LoVo (cell line): Measurements from ENCODE around the gene CHST9.
"Not testable (repeated sequence)": the region's sequence is repeated elsewhere in the genome, so short reads cannot be mapped to it uniquely, and the experiment has no call there.

ENCODE experiments used
- DNase-seq: peaks from one replicate; pipeline ENCODE4 v3.0.0-alpha.2; 2016; ENCODE audit warnings: low spot score

CHST9 gene

GRCh38 chr18:27093290-27093689, 91.8 kb downstream of the CHST9 start:
- DNase-seq = not testable (repeated sequence)

DNA sequence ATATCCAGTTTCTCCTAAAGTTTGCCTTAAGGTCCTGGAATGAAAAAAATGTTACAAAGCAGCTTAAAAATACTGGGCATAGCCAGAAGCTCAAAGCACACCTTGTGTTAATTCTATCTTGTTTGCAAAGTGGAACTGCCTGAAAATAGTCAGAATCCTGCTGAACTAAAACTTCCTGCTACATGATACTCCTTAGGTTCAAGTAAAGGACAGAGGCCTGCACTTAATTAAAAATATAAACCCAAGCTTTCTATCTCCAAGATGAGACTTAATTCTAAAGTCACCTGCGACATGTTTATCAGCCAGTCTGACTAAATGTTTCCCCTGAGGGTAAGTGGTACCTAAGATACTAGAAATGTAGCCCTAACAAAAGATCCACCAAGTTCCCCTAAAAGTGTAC, 103.4 kb downstream of the CHST9 start:
- no peak for DNase-seq

- no peak for DNase-seq
These were observed 109.3 kb downstream of the CHST9 start for GRCh38 chr18:27075828-27076227.

DNA sequence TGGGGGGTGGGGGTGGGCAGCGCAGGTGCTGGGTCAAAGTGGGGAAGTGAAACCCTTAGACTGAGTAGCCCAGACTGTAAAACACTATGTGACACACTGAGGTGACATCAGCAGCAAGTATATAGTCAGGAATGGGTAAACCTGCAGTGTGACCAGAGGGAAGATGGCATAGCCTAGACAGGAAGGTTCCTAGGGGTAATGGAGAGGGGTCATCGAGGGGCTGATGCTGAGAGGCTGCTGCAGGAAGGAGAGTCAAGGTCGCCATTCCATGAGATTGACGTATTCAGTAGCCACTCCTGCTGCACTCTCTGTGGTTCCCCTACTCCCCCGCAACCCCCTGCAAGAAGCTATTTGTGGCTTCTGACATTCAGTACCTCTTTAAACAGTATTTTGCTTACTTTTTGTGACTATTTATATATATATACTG, 111.7 kb downstream of the CHST9 start:
- no peak for DNase-seq

DNA sequence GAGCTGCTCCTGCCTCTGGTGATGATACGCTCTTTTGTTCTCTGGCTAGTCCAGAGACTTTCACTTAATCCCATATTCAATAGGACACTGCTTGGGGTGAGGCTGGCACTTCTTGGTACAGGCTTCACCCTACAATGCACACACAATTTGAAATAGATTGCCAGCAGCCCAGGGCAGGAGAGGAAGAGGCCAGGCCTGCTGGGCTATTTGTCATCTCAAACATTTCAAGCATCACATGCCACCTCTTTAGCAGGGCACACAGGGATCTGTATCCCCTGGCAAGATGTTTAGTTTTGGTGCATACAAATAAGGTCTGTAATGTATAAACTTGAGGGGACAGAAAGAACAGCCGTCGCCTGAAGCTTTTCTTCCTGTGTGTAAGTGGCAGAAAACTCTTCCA, 120.4 kb downstream of the CHST9 start:
- no peak for DNase-seq

DNA sequence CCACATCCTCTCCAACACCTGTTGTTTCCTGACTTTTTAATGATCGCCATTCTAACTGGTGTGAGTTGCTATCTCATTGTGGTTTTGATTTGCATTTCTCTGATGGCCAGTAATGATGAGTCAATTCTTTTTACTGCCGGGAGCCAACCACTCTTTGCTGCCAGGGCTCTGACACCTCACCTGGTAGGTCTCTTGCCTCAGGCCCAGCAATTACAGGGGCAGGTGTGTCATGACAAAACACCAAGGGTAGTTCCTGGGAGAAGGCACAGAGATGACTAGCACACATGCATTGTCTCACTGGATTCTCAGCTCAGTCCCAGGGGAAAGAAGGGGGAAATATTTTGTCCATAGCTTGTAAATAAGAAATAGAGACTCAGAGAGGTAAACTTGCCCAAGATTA, 122.3 kb downstream of the CHST9 start:
- DNase-seq = no peak

- no peak for DNase-seq
These were observed 123.5 kb downstream of the CHST9 start for GRCh38 chr18:27061488-27062095.

GRCh38 chr18:27057519-27058234, 127.4 kb downstream of the CHST9 start:
- DNase-seq = no peak

DNA sequence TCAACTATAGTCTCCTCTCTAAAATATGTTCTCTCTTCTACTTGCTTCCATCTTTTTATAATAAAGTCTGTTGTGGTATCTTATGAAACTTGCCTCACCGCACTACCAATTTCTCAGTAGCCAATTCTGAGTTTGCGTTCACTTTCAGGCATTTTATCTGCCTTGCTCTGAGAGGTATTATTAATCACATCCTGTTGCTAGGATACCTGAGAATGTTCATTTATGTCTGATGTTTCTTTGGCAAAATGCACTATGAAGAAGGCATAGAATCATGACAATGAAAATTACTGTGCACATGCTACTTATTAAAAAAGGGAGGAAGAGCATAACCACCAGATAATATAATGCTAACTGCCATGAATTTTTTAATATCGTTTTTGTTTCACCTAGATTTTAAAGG, 130.2 kb downstream of the CHST9 start:
- no peak for DNase-seq

- no peak for DNase-seq
These were observed 135.1 kb downstream of the CHST9 start for GRCh38 chr18:27049969-27050368.

DNA sequence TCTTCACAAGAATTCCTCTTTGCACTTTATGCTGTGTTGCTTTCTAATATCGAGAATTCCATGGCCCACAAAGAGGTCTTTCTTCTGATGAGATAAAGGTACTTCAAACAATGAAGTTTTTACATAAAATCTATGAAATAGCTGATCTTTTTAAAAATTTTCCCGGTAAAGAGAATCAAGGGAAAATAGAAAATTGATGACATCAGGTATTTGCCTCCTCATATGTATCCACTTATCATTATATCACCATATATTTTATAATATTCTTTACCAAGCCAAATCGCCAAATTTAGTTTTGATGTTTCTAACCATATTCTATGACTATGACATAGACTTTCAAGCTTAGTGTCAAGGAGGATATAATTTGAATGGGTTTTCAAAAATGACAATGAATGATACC, 139.8 kb downstream of the CHST9 start:
- no peak for DNase-seq

DNA sequence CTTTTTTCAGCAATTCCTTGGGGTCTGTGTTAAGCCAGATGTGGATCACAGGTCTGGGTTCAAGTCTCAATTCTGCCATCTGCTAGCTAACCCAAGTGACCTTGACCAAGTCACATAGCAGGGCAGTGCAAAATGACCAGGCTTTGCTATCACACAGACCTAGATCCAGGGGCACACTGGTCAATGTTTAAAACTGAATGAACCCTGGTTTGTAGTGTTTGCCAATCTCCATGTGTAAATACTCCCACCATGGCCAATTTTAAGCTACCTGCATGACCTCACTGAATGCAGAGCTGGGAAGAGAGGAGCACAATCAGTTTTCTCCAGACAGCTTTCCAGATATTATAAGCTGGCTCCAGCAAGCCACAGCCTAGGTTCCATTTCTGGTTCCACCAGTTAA, 142.9 kb downstream of the CHST9 start:
- DNase-seq = no peak

DNA sequence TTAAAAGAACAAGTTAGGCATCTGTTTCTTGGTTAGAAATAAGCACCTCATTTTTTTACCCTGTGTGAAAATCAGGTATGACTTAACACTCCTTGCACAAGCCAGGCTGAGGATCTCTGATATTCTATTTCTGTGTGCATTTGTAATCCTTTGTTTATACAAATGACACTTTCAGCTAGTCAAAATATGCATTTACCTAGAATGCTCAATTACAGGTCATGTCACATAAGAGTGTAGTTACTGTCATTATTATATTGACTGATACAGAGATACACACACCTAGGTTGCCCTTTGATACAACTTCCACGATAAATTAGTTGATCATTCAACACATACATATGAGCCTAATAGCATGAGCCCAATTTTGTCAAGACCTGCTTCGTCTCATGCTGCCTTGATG, 144.3 kb downstream of the CHST9 start:
- no peak for DNase-seq

DNA sequence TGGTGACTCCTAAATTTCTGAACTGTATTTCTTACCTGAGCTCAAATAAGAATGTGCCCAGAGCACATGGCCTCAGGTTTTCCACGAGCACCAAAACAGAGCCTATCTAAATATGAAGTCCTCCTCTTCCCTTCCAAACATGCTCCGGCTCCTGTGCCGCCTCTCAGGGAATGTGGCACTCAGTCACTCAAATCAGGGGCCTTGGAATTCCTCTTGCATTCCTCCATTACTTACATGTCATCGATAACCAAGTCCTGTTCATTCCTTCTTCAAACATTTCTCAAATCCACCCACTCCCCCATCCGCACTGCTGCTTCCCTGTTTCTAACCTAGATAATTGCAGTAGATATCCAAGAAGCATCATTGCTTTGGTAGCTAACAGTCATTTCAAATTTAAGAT, 151.4 kb downstream of the CHST9 start:
- DNase-seq = no peak

DNA sequence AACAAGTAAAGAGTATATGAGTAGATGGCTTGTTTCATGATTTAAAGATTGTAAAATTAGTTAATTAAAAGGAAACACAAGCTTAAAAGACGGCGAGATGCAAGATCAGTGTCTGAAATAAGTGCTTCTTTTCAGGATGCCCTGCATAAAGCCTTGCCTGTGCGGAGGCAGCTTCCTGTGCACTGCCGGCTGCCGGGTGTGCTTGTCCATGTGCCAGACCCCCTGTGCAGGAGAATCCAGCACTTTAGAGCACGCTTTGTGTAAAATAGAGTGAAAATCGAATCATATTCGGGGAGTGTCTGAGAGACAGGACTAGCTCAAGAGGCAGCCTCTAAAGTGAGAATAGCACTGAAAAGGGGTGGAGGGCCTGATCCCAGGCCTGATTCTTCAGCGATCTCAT, 154.7 kb downstream of the CHST9 start:
- DNase-seq = no peak

GRCh38 chr18:27022477-27022876, 162.6 kb downstream of the CHST9 start:
- DNase-seq = no peak

GRCh38 chr18:27017901-27018500, 167.1 kb downstream of the CHST9 start:
- peak; percentile 4 for DNase-seq

DNA sequence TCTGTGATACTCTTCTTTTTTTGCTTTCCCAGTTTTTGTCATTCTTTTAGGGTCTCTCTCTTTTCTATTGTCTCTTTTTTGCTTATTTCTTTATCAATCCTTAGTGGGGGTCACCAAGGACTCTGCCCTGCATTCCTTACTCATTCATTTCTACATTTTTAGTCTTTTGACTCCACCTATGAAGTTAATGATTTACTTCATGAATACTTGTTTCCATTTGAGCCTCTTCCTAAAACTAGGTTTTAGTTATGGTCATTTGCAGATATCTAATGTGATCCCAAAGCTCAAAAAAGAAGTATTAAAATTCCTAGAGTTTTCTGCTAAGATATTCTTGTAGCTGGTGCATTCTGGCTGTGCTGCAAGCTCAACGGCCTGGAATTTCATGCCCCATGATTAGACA, 170.3 kb downstream of the CHST9 start:
- DNase-seq = no peak

GRCh38 chr18:27010784-27011183, 174.3 kb downstream of the CHST9 start:
- no peak for DNase-seq

- DNase-seq = no peak
These were observed 175.8 kb downstream of the CHST9 start for GRCh38 chr18:27009293-27009692.

- no peak for DNase-seq
These were observed 176.5 kb downstream of the CHST9 start for GRCh38 chr18:27008575-27008974.

DNA sequence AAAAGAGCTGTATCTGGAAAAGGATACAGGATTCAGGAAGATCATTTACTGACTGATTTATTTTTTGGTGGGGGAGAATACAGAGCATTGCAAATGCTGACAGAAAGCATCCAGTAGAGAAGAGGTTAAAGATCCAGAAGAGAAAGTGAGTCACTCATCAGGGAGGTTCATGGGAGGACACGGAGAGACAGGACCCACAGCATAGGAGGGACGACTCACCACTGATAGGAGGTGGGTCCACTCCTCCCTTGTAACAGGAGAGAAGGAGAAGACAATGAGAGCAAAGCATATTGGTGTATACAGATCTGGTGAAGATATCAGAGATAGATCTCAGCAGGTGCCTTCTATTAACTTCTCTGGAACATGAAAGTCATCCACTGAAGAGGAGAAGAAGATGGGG, 177.2 kb downstream of the CHST9 start:
- DNase-seq = no peak

DNA sequence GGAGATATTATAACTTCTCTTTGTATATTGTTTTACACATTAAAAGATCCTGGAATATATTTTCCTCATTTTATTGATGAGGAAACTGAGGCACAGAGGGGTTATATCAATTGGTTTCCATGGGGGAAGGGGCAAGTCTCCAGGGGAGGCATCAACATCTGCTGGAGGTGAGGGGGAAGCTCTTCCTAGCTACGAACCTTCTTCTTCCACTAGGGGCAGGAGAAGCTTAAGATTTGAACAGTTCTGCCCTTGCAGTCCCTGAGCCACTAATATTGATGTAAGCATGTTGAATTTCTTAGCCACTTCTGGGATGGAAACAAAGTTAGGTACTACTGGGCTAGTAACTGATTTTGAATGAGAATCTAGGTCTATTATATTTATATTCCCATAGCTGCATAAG, 179.5 kb downstream of the CHST9 start:
- DNase-seq = no peak
